ENCODE data around the gene PHRF1. TPM values are rescaled to one million over a fixed set of nuclear protein-coding genes. Genes with fewer than 3 reads are reported as not detected.

PHRF1 gene
- total and polyA plus RNA-seq, 9 of the 15 experiments (the other 6 are each of a cell fraction or from before 2014, with no cell fraction given): 0.07 to 37.2 (median 7.7) TPM

GRCh38 chr11:598005-598680, 21.9 kb downstream of the PHRF1 start:
- peaks cover 0 to 14% of the 10 kb centered on the region in 2 experiments; a peak in 1 of 5 replicates for H3K4me1 ChIP-seq (replicated peaks in 1 of 2; ENCODE audit: control insufficient read depth in 2 of 2, insufficient read depth in 2 of 2, low read length in 2 of 2)
- no peaks in the 10 kb centered on the region; the same call in 1 of the 3 replicates for H3K79me2 ChIP-seq (ENCODE audit: control insufficient read depth, insufficient read depth, low read length)
- BruUV-seq (replicated peaks): no TSS peak
- in situ Hi-C loops (cut with MboI) (no loop called here), intact Hi-C loops (cut with micrococcal nuclease) (no loop called here)
- no peak overlapping the region for H3K27ac ChIP-seq (ENCODE audit: extremely low read depth, low read depth, low read length)
- H3K4me3 ChIP-seq: no peak overlapping the region
- H3K9ac ChIP-seq (ENCODE audit: insufficient read depth in 1 of 2, low read depth in 2 of 2, low read length in 2 of 2): no peak overlapping the region; a peak in 1 of 4 replicates
- TF ChIP-seq NFIC (IDR thresholded peaks at IDR 0.05): no peak
- peak; percentile 42; the same call in 1 of the 2 replicates for TF ChIP-seq POLR2G (IDR thresholded peaks at IDR 0.05; ENCODE audit: low read depth, low read length)
- peaks cover 89% of the 10 kb centered on the region for H3K36me3 ChIP-seq (ENCODE audit: control insufficient read depth, insufficient read depth, low read length)
- no peaks in the 10 kb centered on the region for H3K9me3 ChIP-seq (replicated peaks; ENCODE audit: control insufficient read depth, insufficient read depth, low read depth, low read length)
- 91% methylated on average over 21 of the region's 30 CpGs for WGBS (ENCODE audit: insufficient coverage, low coverage, missing lambda C conversion rate)
- CTCF ChIA-PET (ENCODE audit: low intra/inter-chr PET ratio): no interaction called here
- H2AFZ ChIP-seq (ENCODE audit: low read depth, low read length): no peak overlapping the region
- H4K20me1 ChIP-seq (replicated peaks; ENCODE audit: control insufficient read depth, insufficient read depth, low read length): no peaks in the 10 kb centered on the region
- ATAC-seq (no peak), DNase-seq (ENCODE audit: extremely low read depth in 1 of 4, low spot score in 3 of 4) (no peak), FAIRE-seq (no peak)
- POLR2A ChIA-PET: no interaction called here
- no peak overlapping the region for H3K4me2 ChIP-seq (ENCODE audit: insufficient read depth, low read length)
- no peaks in the 10 kb centered on the region for H3K9me1 ChIP-seq (ENCODE audit: control insufficient read depth, insufficient read depth, low read length)
- H3K27me3 ChIP-seq (ENCODE audit: control insufficient read depth in 2 of 2, insufficient read depth in 2 of 2, low read length in 2 of 2): no peaks in the 10 kb centered on the region

GRCh38 chr11:601573-602245, 25.4 kb downstream of the PHRF1 start:
- DNase-seq (ENCODE audit: extremely low read depth in 1 of 4, low spot score in 3 of 4): no peak
- no peaks in the 10 kb centered on the region for H3K9me3 ChIP-seq (replicated peaks; ENCODE audit: control insufficient read depth, insufficient read depth, low read depth, low read length)
- no peak overlapping the region for H3K4me2 ChIP-seq (ENCODE audit: insufficient read depth, low read length)
- ChIA-PET POLR2A (interaction anchor here (1.0 to 1.7 kb wide), 3 partner anchors 11 to 141 kb away, joined by 3 to 5 read pairs (median 4); no protein-coding TSS in a partner anchor), CTCF (ENCODE audit: low intra/inter-chr PET ratio) (no interaction called here)
- BruUV-seq (replicated peaks): no TSS peak
- H3K27me3 ChIP-seq (ENCODE audit: control insufficient read depth in 2 of 2, insufficient read depth in 2 of 2, low read length in 2 of 2): no peaks in the 10 kb centered on the region
- in situ Hi-C loops (cut with MboI): no loop called here
- H3K9ac ChIP-seq (ENCODE audit: insufficient read depth in 1 of 2, low read depth in 2 of 2, low read length in 2 of 2): peak overlapping the region in 1 of 2 experiments; percentile 43; a peak in 1 of 4 replicates
- peaks cover 0 to 13% of the 10 kb centered on the region in 2 experiments; a peak in 1 of 5 replicates for H3K4me1 ChIP-seq (replicated peaks in 1 of 2; ENCODE audit: control insufficient read depth in 2 of 2, insufficient read depth in 2 of 2, low read length in 2 of 2)
- WGBS (ENCODE audit: insufficient coverage, low coverage, missing lambda C conversion rate): 97% methylated on average over 21 of the region's 23 CpGs
- H3K36me3 ChIP-seq (ENCODE audit: control insufficient read depth, insufficient read depth, low read length): peaks cover 89% of the 10 kb centered on the region
- no peaks in the 10 kb centered on the region for H3K9me1 ChIP-seq (ENCODE audit: control insufficient read depth, insufficient read depth, low read length)
- intact Hi-C loops (cut with micrococcal nuclease): no loop called here
- H2AFZ ChIP-seq (ENCODE audit: low read depth, low read length): no peak overlapping the region
- no peak for ATAC-seq
- FAIRE-seq: no peak
- no peak overlapping the region for H3K27ac ChIP-seq (ENCODE audit: extremely low read depth, low read depth, low read length)
- H3K4me3 ChIP-seq: no peak overlapping the region
- TF ChIP-seq PTTG1 (tag; IDR thresholded peaks at IDR 0.05; ENCODE audit: low read depth): no peak
- no peak for TF ChIP-seq LEF1 (IDR thresholded peaks at IDR 0.05)
- TF ChIP-seq USF1 (CRISPR knock-in tag; IDR thresholded peaks at IDR 0.05): no peak
- no peak for TF ChIP-seq TSC22D4 (tag; IDR thresholded peaks at IDR 0.05)
- TF ChIP-seq CBX3 (IDR thresholded peaks at IDR 0.05; ENCODE audit: borderline replicate concordance in 1 of 2, low read length in 2 of 2): no peak
- peak; percentile 50; the same call in 1 of the 2 replicates for TF ChIP-seq POLR2G (IDR thresholded peaks at IDR 0.05; ENCODE audit: low read depth, low read length)
- TF ChIP-seq SIN3A (IDR thresholded peaks at IDR 0.05; ENCODE audit: borderline replicate concordance in 2 of 2, control insufficient read depth in 1 of 2, low read depth in 2 of 2, low read length in 2 of 2): no peak
- H4K20me1 ChIP-seq (replicated peaks; ENCODE audit: control insufficient read depth, insufficient read depth, low read length): no peaks in the 10 kb centered on the region
- H3K79me2 ChIP-seq (ENCODE audit: control insufficient read depth, insufficient read depth, low read length): no peaks in the 10 kb centered on the region; the same call in 2 of the 3 replicates

Measured in K562 (cell line).